GM12891 (cell line): Measurements from ENCODE around the gene AAK1.

Experiments
- POLR2A ChIP-seq: IDR thresholded peaks from 2 replicates; pipeline ENCODE4 v1.6.1; 2011; ENCODE audit warnings: low read depth, low read length, control low read depth
- POLR2AphosphoS5 ChIP-seq: IDR thresholded peaks from 2 replicates; pipeline ENCODE4 v1.6.1; 2011; ENCODE audit warnings: low read depth, low read length, control low read depth

- no peak for TF ChIP-seq POLR2A
- no peak for TF ChIP-seq POLR2AphosphoS5
These were observed 186.5 kb downstream of the AAK1 start for GRCh38 chr2:69456950-69457445.
